Stimulated activated CD8-positive, alpha-beta memory T cell treated with anti-CD3 and anti-CD28 coated beads, Interleukin-2, amount 100 ng/mL, for 48 hours (primary cell): ENCODE data around the gene SNX32.
A peak's percentile ranks its signal among the peaks of the same experiment; 100 is the strongest.

ENCODE experiments used
- DNase-seq, 2 donors: peaks; one replicate each; pipeline ENCODE4 v3.0.0-alpha.2; 2020; ENCODE audit warnings: low read depth in 2 of 2

SNX32 gene

DNA sequence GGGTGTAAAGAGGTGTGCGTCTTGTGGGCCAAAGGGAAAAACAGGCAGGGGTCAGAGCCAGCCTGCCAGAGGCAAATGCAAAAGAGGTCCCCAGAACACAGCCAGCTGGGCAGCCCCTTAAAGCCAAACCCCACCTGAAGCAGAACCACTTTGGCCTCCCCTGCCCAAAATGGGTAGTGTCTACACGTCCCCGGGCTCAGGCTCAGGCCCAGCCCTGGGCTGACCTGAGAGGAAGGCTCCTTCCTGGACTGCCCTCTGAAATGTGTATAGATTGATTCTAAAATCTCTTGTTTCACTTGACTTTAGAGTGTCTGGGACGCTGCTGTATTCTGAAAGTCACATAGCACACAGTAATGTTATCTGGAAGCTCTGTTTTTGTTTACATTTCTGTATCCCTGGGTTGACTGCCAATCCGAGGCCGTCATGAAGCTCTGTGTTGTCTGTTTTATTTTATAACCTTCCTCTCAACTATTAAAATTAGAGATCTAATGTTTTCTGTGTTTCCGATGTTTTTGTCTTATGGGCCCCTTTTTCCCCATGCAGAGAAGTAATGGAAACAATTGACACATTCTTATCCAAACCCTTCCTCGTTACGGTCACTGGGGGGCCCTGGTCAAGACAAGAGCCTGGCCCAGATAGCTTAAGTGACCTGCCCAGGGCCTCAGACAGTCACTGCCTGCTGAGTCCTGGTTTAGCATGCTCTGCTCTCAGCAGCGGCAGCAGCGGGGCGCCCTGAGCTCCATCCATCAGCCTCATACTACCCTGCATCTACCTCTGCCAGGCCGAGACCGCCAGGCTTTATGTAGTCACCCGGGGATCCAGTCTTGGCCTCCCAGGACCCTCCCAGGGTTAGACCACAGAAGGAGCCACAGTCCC, 36.8 kb upstream of the SNX32 start:
- no peak for DNase-seq

DNA sequence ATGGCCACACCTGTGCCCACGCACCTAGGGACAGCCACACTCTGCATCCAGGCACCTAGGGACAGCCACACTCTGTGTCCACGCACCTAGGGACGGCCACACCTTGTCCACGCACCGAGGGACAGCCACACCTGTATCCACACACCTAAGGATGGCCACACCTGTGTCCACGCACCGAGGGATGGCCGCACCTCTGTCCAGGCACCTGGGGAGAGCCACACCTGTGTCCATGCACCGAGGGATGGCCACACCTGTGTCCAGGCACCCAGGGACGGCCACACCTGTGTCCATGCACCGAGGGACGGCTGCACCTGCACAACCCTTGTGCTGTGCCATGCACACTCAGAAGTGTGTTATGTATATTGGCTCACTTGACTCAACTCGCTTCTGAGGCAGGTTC, 36.1 kb upstream of the SNX32 start:
- no peak for DNase-seq

DNA sequence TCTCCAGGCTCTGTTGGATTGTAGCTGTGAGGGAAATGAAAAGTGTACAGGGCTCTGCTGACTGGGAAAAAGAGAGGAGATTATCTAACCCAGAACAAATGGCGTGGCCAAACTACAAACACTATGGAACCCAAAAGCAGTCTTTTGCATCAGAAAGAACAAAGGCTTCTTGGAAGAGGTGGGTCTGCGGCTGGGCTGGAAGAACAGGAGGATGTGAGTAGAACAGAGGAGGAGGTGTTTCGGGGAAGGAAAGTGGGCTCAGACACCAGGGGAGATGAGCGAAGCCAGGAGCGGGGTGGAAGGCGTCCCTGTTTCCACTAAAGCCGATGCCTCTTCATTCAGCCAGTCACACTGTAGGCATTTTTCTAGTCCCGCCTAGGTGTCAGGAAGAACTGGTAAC, 34.9 kb upstream of the SNX32 start:
- no peak for DNase-seq

DNA sequence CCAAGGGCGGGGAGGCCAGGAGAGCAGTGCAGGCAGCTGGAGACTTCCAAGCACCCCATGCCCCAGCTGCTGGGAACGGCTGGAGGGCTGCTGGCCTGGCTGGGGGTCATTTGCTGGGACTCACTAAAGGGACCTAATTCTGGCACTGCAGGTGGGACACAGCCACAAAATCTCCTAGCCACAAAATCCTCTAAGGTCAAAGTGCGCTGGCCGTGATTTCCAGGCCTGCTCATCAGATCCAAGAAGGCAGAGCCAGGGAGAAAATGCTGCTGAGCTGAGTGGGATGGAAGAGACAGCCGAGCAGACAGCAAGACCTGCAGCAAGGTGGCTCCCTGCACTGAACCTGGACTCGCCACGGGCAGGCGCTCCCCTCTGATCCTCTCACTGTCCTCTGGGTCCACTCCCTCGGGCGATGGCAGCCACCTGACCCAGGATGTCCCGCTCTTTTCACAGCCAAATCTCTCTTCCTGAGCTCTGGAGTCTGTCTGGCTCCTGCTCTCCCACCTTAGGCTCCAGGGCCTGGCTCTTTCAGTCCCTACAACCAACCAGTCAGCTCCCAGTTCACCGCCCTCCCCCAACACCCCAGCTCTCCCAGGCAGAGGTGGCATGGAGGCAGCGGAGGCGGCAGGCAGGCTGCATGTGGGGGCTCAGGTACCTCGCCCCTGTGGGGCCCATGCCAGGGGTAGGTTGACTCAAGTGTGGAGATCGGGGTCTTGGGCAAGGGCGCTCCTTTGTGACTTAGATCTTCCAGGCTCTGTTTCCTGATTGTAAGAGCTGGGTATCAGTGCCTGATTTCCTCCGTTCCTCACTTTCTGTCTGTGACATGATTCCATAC, 32.4 kb upstream of the SNX32 start:
- DNase-seq: no peak

DNA sequence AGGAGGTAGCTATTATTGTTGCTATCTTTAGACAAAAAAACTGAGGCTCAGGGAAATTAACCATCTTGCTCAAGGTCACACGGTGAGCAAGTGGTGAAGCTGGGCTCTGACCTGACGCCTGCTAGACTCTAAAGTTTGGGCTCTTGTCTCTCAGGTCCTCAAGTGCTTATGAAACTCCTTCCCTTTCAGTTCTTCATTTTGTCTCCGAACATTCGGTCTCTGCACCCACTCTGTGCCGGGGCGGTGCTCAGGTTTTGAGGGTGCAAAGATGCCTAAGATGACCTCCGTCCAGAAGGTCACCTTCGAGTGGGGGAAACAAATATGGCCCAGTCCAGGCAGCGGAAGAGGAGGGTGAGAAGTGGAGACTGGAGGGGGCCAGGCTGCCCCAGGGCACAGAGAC, 30.9 kb upstream of the SNX32 start:
- DNase-seq: no peak

DNA sequence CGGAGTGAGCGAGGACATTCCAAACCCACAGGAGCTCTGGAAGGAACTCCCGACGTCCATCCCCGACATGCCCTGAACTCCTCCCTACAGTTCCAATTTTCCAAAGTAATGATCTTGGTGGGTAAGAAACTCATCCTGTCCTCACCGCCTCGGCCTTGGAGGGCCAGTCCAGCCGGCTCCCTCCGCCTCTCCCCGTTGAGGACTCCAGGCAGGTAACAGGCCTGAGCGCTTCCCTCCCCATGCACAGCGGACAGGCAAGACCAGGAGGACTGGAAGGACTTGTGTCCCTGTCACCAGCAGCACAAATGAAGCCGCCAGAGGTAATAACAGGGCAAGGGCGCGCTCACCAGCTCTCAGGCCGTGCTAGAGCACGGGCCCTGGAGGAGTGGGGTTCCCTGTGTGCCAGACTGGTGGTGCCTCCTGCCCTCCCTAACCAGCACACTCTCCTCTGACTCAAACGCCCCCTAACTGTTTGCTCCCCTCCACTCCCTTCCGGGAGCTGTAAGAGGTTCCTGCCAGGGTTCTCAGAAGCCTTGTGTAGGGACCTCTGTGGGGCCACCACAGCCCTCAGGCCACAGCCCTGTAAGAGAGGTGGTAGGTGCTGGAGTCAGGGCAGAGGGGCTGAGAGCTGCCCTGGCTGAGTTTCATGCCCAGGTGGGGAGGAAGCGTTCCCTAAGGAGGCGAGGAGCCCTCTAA, 29.8 kb upstream of the SNX32 start:
- DNase-seq: no peak

DNA sequence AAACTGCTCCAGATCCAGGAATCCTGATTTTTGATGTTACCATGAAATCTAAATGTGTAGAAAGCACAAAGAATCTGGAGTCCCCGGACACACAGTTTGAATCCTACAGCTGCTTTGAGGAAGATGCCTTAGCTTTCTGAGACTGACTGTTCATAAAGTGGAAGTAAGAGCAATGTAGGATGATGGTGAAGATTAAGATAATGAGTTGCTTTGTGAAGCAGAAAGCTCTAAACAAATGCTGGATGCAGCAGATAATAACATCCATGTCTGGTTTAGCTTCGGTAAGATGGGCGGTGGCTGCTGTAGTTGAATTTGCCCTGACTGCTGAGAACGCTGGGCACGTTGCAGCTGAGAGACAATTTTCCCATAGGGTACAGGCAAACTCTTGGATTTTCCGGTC, 26.8 kb upstream of the SNX32 start:
- DNase-seq: no peak

DNA sequence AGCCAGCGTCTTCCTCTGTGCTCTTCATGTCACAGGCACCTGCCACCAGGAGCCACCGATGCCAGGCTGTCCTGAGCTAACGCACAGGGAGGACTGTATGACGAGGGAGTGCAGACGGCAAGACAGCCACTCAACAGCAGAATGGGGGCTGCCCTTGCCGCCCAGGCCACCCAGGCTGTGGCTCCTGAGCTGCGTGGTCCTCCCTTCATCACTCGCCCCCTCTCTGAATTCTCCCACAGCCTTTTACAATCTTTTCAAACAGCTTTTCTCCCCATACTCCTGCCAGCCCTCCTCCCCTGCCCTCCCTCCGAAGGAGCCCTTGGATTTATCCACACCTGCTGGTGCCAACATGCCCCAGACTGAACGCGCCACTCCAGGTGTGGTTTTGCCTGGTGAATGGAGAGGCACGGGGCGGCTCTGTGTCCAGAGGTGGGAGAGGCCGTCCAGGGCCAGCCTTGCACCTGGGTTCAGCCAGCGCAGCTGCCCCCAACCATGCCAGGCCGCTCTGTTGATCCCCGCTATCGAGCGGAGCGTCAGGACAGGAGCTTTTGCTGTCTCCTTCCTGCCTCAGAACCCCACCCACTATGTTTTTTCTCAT, 24.9 kb upstream of the SNX32 start:
- no peak for DNase-seq

DNA sequence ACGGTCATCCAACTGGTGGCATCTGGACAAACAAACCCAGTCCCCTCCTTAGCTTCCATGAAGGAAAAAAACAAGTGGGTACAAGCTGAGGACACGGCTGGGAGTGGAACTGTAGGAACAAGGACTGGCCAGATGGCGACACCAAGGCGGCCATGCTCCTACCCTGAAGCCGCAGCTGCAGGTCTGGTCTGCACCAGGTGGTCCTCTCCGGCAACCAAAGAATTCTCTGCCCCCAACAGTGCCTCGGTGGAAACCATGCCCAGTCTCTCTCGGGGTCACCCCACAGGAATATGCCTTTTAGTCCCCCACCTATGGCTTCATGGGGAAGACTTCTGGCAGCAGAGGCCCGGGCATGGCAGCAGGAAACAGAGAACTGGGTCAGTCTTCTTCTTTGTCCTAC, 24.3 kb upstream of the SNX32 start:
- no peak for DNase-seq

DNA sequence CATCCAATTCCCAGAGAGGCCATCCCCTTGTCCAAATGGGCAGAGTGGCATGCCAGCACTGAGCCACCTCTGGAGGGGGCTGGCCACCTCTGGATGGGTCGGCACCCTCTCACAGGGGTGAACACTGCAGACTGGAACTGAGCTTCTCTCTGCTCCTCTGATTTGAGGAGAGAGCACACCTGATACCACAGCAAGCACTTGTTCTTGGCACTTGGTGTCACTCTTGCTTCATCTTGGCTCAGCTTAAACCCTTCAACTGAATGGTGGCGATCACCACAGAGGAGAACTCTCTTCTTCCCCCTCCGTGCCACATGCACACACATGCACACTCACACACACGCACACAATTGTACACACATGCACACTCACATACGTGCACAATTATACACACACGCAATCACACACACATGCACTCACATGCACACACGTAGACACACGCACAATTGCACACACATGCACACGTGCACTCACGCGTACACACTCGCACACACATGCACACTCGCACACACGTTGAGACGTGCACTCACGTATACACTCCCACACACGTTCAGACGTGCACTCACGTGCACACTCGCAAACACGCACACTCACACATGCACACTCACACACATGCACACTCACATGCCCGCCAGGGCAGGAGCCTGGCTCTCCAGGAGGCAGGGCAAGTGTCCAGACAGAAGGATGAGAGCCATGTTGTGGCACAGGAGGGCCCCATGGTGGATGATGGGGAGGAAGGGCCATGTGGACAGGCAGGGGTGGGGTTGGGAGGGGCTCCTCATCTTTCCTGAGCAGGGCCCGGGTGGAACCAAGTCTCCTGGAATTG, 23.5 kb upstream of the SNX32 start:
- DNase-seq: no peak

DNA sequence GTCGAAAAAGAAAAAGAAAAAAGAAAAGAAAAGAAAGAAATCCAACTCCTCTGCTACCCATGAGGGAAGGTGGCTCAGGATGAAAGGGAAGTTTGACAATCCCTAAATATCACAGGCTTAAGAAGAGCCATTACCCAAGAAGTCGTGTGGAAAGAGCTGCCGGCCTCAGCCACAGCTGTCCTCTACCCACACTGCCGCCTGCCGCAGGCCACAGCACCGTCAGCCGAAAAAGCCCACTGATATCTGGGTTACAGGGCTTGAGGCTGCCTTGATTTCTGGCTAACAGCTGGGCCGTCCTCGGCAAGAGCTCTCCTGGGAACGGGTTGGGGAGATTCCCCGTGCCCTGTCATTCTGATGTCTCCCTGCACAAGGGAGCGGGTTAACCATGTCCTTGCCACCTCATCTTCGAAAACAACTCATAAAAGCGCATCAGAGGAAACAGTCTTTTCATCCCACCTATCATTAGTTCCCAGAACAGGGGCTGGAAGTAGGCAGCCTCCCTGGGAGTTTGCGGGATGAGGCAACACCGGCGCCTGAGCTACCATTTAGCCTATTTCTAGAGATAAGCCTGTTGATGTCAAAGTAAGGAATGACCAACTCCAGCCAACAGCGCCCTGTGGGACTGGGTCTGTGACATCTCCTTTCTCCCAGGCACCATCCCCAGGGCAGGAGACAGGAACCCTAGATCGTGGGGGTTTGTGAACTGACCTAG, 21.8 kb upstream of the SNX32 start:
- no peak for DNase-seq

DNA sequence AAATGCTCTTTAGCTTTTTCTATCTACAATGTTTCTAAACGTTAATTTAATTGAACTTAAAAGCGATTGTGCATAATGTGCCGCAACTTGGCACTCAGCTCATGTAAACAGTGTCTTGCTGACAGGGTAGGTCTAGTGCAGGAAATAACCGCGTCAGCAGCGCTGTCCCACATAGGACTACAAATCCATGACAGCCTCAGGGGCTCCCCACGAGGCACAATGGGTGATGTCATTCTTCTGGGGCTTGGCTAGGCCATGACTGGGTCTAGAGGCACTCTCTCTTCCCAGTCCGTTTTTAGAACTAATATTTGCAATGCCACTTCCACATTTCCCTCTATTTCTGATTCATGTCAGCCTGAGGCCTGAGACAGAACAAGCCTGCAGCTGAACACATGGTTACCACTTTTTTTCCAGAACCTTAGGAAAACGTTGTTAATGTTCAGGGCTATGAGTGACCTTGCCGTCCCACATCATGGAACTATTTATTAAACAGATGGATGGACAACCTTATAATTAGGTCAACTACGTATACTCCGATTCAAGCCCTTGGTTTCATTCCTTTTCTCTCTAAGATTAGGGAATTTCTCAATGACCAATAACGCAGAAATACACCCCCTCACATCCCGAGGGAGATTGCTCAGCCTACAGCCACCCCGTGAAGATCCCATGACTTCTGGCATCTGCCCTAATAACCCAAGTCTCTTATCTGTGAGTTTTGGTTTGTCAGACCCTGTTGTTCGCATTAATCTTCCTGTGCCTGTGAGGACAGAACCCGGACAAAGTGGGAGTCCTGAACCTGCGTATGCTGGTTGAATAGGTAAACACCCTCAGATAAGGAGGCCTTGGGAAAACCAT, 19.4 kb upstream of the SNX32 start:
- no peak for DNase-seq

DNA sequence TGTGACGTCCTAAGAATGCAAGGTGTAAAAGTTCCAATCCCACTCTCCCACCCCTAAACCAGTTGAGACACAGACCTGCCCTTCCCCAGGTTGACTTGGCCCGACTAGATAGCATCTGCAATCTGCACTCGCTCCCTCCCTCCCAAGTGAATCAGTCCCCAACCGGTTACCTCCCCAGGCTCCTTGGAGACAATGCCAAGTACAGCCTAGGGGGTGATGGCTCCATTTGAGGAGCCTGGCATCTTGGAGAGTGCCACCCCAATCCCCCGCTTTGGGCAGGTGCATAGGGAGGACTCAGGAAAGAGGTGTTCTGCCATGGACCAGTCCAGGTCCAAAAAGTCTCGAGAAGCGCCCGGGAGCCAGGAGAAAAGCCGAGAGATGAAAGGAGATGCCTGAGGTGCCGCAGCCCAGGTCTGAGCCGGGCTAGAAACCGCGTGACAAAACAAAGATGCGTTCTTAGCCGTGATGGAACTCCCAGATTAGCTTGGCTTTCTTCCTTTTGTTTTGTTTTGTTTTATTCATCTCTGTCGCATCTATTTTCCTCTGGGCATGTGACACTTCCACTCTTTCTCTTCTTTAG, 18.7 kb upstream of the SNX32 start:
- no peak for DNase-seq

DNA sequence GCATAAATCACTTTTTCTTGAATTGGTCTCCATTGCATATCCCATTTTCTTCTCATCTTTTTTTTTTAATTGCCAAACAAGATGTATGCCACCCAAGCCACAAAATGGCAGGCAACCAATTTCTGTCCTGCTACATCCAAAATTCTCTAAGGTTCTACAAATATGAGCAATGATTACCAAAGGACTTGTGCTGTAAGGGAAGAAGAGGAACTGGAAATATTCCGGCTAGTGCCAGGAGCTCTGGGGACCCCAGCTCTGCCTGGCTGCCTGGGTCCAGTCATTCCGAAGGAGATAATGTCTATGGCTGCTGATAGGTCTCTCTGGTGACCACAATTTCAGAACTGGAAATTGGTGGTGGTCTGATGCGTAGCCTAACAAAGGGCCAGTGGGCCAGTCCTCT, 17.1 kb upstream of the SNX32 start:
- DNase-seq: no peak

DNA sequence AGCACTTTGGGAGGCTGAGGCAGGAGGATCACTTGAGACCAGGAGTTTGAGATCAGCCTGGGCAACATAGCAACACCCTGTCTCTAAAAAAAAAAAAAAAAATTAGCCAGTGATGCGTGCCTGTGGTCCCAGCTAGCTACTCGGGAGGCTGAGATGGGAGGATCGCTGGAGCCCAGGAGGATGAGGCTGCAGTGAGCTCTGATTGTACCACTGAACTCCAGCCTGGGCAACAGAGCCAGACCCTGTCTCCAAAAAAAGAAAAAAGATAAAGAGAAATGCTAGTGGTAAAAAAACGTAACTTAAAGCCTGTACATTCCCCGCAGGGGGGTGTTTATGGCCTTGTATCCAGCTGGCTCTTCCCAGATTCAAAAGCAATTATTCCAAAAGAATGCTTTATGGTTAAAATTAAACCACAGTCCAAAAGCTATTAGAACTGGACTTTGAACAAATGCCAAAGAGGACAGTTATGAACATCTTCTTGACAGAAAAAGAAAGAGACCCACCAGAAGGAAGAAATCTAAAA, 16.4 kb upstream of the SNX32 start:
- no peak for DNase-seq

DNA sequence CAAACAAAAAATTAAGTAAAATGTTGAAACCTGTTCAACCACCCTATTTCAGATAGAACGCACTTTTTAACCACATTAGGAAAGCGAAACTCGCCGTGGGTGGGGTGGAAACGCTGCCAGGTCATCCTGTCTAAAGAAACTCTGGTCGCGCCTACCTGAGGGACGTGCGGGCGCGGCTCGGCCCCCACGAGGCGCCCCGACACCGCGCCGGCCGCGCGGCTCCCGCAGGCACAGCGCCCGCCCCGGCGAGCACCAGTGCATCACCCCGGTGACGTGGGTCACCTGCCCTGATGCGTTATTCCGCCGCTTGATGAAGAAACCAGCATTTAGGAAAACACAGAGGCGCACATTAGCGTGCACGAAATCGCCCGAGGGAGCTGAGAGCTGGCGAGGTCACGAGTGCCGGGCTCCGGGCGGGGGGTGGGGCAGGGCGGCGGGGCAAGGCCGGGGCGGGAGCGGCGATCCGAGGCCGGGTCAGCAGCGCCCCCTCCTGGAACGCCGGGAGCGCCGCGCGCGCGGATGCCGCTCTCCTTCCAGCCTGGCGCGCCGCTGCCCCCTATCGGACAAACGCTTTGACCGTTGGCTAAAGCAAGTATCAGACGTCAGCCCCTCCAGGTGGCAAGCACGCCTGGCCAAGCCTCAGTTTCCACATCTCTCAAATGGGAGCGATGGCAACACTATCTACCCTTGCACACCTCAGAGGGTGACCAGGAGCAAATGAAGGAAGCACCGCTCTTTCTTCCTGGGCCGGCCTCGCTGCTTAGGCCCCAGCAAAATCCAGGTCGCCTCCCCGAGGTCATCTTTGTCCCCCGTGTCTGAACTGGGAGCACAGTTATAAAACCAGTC, 15.7 kb upstream of the SNX32 start:
- peak; percentile 95 to 98 for DNase-seq

DNA sequence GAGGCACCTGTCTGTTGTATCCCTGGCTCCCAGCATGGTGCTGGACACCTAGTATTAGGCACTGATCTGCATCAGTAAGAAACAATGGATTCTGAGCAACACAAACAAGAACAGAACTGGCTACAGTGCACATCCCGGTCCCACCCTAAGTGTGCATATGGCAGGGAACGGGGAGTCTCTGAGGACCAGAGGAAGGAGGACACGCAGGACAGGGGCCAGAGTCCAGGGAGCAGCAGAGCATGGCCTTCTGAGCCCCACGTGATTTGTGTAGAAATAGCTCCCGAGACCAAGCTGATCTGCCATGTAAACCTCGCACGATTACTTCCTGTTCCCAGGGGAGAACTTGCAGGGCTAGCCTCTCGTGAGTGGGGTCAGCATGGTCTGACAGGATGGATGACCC, 12.7 kb upstream of the SNX32 start:
- no peak for DNase-seq
